GM19025 (cell line): Measurements from ENCODE around the gene LCE7A.

ENCODE experiments used
- ATAC-seq: cut with Tn5 transposase; IDR thresholded peaks from one replicate; pipeline ENCODE4 v1.9.1; 2021; ENCODE audit warnings: mild to moderate bottlenecking, low read depth, moderate library complexity; ENCODE audit not compliant: unreplicated experiment

The LCE7A gene

GRCh38 chr1:152859696-152860095 is at the start of gene LCE7A:
LCE7A (plus strand) TSS chr1:152859996; CDS start chr1:152860698, 702 bp downstream.
- no peak for ATAC-seq

GRCh38 chr1:152811050-152811449 is 48.7 kb upstream of the LCE7A start:
- no peak for ATAC-seq

- no peak for ATAC-seq
These were observed 48.1 kb upstream of the LCE7A start, which contains the start of gene LCE1B for GRCh38 chr1:152811671-152812070. LCE1B (plus strand) TSS chr1:152811971; CDS start chr1:152812447, 476 bp downstream.

DNA sequence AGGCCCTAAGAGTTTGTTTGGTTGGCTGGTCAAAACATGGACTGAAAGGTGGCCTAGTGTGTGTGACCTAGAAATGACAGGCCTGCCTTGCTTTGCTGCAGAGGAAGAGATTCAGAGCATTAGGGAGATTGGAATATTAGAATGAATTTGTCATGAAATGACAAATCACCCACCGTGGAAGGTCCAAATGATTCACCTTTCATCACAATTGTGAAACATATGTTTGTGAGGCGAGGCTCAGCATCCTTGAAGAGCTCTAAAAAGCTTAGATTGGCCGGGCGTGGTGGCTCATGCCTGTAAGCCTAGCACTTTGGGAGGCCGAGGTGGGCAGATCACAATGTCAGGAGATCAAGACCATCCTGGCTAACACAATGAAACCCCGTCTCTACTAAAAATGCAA is 42.5 kb upstream of the LCE7A start:
- no peak for ATAC-seq

- no peak for ATAC-seq
These were observed 36.5 kb upstream of the LCE7A start for GRCh38 chr1:152823294-152823693.

GRCh38 chr1:152824964-152825363 is 34.8 kb upstream of the LCE7A start:
- no peak for ATAC-seq

DNA sequence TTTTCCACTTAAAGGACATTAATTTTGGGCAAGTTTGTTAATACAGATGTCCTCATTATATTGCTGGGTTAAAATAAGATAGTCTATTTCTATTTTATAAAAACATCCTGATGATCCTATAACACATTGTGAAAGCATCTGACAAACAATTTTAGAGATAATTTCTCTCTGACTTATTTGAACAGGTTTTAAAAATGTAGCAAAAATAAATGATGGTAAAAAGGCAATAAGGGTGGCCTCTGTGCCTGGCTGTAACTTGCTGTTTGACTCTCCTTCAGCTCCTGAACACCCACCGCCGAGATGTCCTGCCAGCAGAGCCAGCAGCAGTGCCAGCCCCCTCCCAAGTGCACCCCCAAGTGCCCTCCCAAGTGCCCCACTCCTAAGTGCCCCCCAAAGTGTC is 32.6 kb upstream of the LCE7A start, which contains the start of gene LCE1A:
LCE1A (plus strand) TSS at position 301 of the 400 bp plus-strand sequence; CDS start at position 301, 0 bp downstream.
- no peak for ATAC-seq

- no peak for ATAC-seq
These were observed 22.9 kb upstream of the LCE7A start for GRCh38 chr1:152836870-152837269.

DNA sequence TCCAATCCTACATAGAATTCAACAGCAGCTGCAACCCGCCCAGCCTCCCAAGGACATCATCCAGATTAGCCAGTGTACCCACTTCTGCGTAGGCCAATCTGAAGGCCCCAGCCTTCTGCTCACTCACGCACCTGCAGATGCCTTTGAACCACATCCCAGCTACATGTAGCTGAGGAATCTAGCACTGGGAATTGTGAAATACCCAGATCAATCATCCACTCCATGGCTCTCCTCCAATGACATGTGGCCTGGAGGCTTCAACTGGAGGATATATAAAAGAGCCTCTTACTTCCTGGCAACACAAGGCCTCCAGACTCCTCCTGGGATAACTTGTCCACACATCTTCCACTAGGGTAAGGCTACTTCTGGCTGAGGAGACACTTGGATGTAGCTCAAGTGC is 17.2 kb upstream of the LCE7A start, which contains the start of gene LCE6A:
LCE6A (plus strand) TSS at position 301 of the 400 bp plus-strand sequence. CDS start 665 bp downstream, outside the sequence.
- ATAC-seq = no peak

DNA sequence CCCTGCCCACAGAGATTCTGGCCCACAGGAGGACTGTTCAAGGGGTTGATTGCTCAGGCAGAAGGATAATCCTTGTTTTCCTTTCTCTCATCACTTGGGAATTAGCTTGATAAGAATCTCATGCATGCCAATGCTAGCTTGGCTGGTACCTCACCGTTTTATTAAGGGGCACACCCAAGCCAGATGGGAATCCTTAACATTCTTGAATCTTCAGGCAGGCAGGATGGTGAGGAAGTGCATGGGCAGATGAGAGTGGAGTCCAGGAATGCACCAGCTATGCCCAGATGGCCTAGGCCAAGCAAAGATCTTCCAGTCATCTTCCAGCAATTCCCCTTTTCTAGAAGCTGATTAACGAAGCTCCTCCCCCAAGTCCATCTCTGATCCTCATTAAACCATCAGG is 4.1 kb upstream of the LCE7A start:
- ATAC-seq = no peak

GRCh38 chr1:152858062-152858461 is 1.7 kb upstream of the LCE7A start:
- no peak for ATAC-seq

DNA sequence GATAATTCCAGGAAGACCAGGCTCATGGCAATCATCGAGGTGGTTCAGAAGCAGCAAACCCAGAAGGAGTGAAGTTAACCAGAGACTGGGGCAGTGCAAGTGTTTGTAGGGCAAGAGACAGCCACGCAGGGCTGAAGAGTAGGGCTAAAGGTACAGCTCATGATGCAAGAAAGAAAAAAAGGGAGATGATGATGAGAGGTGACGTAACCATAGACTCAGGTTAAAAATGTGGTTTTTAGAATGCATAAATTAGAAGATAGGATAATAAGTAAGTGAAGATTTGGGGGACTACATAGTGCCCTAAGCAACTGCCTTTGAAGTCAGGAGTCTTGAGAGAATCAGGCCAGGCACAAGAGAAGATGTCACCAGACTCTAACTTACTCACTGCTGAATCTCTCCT is 333 bp downstream of the LCE7A start:
- no peak for ATAC-seq

GRCh38 chr1:152861374-152861773 is 1.6 kb downstream of the LCE7A start:
- no peak for ATAC-seq

GRCh38 chr1:152864443-152864842 is 4.6 kb downstream of the LCE7A start:
- no peak for ATAC-seq

DNA sequence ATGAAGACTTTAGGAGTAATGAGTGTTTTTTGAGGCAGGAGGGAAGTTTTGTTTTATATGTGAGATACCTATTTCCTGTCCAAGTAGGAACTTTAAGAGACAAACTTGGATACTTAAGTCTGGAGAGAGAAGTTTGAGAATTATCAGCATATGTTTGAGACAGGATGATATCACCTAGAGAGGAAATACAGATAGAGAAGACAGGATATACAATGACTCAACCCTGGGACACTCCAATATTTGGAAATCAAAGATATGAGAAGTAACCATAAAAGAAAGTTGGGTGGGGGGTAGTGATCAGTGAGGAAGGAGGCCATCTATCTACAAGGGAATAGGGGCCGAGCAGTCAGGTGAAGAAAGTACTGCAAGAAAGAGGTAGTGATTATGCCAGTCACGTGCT is 6.5 kb downstream of the LCE7A start:
- no peak for ATAC-seq

DNA sequence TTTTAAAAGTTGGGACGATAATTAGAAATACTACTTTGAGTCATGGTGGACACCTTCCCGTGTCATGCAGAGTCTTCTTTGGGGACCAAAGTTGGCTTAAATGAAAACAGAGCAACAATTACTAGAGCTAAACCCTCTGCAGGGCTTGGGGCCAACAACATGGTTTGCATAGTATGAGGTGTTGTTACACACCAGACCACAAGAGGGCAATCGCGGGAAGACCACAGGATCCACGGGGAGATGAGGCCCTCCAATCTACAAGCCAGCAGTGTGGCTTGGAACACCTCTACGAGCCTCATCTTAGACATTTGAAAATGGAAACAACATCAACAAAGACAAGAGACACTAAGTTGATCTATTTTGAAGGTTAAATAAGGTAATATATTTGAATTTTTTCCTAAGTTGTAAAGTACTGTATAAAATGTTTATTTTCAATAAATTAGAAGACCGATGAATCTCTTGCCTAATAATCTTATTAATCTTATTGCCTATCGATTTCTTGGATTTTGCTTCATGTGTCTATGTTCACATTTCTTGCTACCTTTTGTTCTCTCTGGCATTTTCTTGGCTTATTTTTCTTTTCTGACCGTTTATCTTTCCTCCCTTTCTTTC is 10.1 kb downstream of the LCE7A start:
- no peak for ATAC-seq

DNA sequence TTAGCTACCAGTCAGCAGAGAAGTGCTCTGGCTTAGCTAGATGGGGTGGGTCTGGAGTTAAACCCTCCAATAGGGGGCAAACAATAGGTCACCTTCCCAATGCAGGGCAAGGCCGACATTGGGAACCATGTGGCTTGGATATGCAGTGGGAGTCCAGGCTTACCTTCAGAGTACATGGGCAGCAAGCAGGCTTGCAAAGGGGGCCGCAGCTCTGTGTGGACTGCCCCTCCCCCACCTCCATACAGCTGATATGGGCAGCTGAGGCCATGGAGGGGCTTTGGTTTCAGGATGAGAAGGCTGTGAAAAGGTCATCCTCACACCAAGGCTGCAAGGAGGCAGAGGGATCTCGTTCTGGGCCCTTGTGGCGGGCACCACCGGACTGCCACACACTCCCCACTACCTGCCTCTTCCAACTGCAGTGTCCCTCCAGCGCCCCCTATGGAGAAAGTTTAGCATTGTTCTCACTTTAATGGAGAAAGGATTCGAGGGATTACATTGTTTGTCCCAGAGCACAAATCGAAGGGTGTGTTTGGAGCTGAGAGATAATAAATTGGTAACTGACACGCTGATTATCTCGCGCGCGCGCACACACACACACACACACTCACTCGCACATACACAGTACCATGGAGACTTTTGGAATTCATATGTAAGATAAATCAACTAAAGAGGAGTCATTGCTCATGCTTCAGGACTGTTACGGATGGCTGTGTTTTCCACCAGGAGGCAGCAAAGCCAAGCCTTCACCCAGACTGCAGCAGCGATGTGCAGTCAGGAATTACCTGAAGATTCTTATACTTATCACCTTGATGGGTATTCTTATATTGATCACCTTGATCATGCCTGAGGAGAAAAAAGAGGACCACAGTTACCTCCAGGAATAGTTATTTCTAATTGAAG is 11.3 kb downstream of the LCE7A start:
- no peak for ATAC-seq

DNA sequence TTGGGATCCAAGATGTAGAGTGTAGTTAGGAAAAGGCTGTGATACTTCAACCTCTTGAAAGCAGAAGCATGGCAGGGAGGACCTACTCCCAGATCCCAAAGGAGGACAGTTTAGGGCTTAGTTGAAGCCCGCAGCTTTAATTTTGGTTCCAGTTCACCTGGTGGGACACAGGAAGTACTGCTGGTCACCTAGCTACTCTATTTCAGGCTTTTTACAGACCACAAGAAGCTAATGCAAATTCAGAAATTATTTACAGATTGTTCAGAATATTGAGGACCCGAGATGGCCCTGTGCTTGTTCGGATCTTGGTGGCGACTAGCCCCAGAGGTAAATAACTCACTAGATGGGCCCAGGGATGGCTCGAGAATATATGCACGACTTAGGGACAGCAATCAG is 11.9 kb downstream of the LCE7A start:
- ATAC-seq = no peak

- no peak for ATAC-seq
These were observed 13.7 kb downstream of the LCE7A start for GRCh38 chr1:152873495-152873894.

DNA sequence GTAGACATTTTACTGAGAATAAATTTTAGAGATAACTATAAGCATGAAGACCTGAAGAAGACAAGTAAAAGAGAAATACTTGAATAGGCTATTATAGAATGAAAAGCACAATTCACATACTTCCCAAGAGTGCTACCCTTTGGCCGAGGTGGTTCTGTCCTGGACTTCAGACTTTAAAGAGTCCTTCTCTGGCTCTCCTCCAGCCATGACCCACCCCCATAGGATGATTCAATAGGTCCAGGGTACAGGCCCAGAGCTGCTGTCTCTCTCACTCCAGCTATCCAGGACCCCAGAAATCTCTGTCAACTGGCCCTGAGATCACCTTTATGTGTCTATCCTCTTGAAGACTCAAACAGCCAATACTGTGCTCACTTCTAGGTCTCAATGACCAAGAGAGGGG is 17.0 kb downstream of the LCE7A start:
- ATAC-seq = no peak

DNA sequence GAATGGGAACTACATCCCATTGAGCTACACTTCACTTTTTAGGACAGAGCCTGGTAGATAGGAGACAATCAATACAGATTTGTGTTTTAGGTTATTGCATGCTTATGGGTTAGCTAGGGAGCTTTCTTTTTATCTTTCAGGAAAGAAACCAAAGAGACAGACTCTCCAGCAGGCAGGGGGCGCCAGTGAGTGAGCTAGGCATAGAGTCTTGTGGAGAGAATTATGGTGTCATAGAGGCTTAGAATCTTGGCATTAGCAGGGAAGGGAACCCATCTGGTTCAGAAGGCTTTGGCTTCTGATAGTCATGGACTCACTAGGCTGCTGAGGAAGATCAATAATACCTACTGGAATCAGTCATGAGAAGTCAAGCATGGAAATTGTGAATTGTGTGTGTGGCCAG is 18.2 kb downstream of the LCE7A start, which contains the start of gene SMCP:
SMCP (plus strand) TSS at position 281 of the 400 bp plus-strand sequence. CDS start 6,101 bp downstream, outside the sequence.
- no peak for ATAC-seq
